GM23338 (cell line): ENCODE measurements around the gene TNFRSF8. TPM values are rescaled to one million over a fixed set of nuclear protein-coding genes. Genes with fewer than 3 reads are reported as not detected.

Source experiments
- ATAC-seq: fragments of 200-7000 bp; cut with Tn5 transposase; 3 replicates; pipeline ENCODE4 v1.9.1; 2020
- DNase-seq: peaks from one replicate; pipeline ENCODE4 v3.0.0-alpha.2; 2015; ENCODE audit warnings: low spot score
- H2AFZ ChIP-seq: fragments of 200-600 bp; sonication (generic); 2 replicates; pipeline ENCODE4 v1.8.0; 2016; ENCODE audit warnings: antibody characterized with exemption, mild to moderate bottlenecking, moderate library complexity
- H3F3A ChIP-seq: fragments of 200-600 bp; sonication (generic); replicated peaks from 2 replicates; pipeline ENCODE4 v1.8.0; 2017; ENCODE audit warnings: antibody characterized with exemption, mixed run types, low read depth
- H3K27ac ChIP-seq: fragments of 200-600 bp; sonication (generic); 2 replicates; pipeline ENCODE4 v1.6.1; 2016; ENCODE audit warnings: low read depth
- H3K27me3 ChIP-seq: fragments of 200-600 bp; sonication (generic); 2 replicates; pipeline ENCODE4 v1.8.0; 2016; ENCODE audit warnings: mild to moderate bottlenecking, mixed run types, moderate library complexity; ENCODE audit not compliant: insufficient read depth
- H3K36me3 ChIP-seq: fragments of 200-600 bp; sonication (generic); 2 replicates; pipeline ENCODE4 v1.8.0; 2016; ENCODE audit warnings: mild to moderate bottlenecking; ENCODE audit not compliant: insufficient read depth
- H3K4me1 ChIP-seq: fragments of 200-600 bp; sonication (generic); 2 replicates; pipeline ENCODE4 v1.8.0; 2016; ENCODE audit warnings: mild to moderate bottlenecking, moderate library complexity; ENCODE audit not compliant: insufficient read depth
- H3K4me2 ChIP-seq: fragments of 200-600 bp; sonication (generic); 2 replicates; pipeline ENCODE4 v1.7.1; 2017; ENCODE audit warnings: mixed run types
- H3K4me3 ChIP-seq: fragments of 200-600 bp; sonication (generic); 2 replicates; pipeline ENCODE4 v1.6.1; 2016; ENCODE audit warnings: mixed run types
- H3K79me2 ChIP-seq: fragments of 200-600 bp; sonication (generic); replicated peaks from 2 replicates; pipeline ENCODE4 v1.8.0; 2017; ENCODE audit warnings: mild to moderate bottlenecking; ENCODE audit not compliant: insufficient read depth
- H3K9me2 ChIP-seq: fragments of 200-600 bp; sonication (generic); 2 replicates; pipeline ENCODE4 v1.8.0; 2017; ENCODE audit not compliant: insufficient read depth
- H4K20me1 ChIP-seq: fragments of 200-600 bp; sonication (generic); replicated peaks from 2 replicates; pipeline ENCODE4 v1.8.0; 2017; ENCODE audit warnings: mild to moderate bottlenecking; ENCODE audit not compliant: insufficient read depth
- H3K27ac Mint-ChIP-seq: 2 replicates; pipeline ENCODE4 v1.8.0; 2020; ENCODE audit warnings: inconsistent platforms, mild to moderate bottlenecking, moderate library complexity, mixed read lengths
- H3K27me3 Mint-ChIP-seq: 3 replicates; pipeline ENCODE4 v1.8.0; 2022; ENCODE audit warnings: low read depth, mild to moderate bottlenecking, moderate library complexity, mixed read lengths, inconsistent platforms; ENCODE audit not compliant: insufficient read depth, poor library complexity
- H3K36me3 Mint-ChIP-seq: 3 replicates; pipeline ENCODE4 v1.8.0; 2021; ENCODE audit warnings: low read depth, mild to moderate bottlenecking, inconsistent platforms, moderate library complexity, mixed read lengths
- H3K4me1 Mint-ChIP-seq: 3 replicates; pipeline ENCODE4 v1.8.0; 2020; ENCODE audit warnings: mild to moderate bottlenecking, inconsistent platforms, mixed read lengths
- H3K4me3 Mint-ChIP-seq: 3 replicates; pipeline ENCODE4 v1.8.0; 2021; ENCODE audit warnings: moderate library complexity, mild to moderate bottlenecking, inconsistent platforms, mixed read lengths
- H3K9me3 Mint-ChIP-seq: 3 replicates; pipeline ENCODE4 v1.8.0; 2020; ENCODE audit warnings: moderate library complexity, mild to moderate bottlenecking, inconsistent platforms, mixed read lengths
- CTCF ChIP-seq, 2 experiments: fragments of 200-600 bp in 1 of 2; sonication (generic) in 1 of 2; conservative IDR thresholded peaks; 2 replicates each; pipeline versions ENCODE4 v1.5.1 to v1.6.1; 2016 to 2017; ENCODE audit warnings: antibody characterized with exemption in 2 of 2, low read depth in 2 of 2, mild to moderate bottlenecking in 2 of 2, moderate library complexity in 1 of 2
- ETS1 ChIP-seq: IDR thresholded peaks from 2 replicates; pipeline ENCODE4 v1.6.1; 2016; ENCODE audit warnings: antibody characterized with exemption
- JUNB ChIP-seq: IDR thresholded peaks from one replicate; pipeline ENCODE4 v1.6.1; 2016; ENCODE audit warnings: antibody characterized with exemption; ENCODE audit not compliant: unreplicated experiment
- NANOG ChIP-seq: IDR thresholded peaks from 2 replicates; pipeline ENCODE4 v1.6.1; 2016; ENCODE audit warnings: antibody characterized with exemption, borderline replicate concordance
- POLR2AphosphoS5 ChIP-seq: IDR thresholded peaks from 2 replicates; pipeline ENCODE4 v1.6.1; 2016; ENCODE audit warnings: antibody characterized with exemption, low read depth
- ZNF114 ChIP-seq: fragments of 250-450 bp; sonication (Bioruptor Pico); IDR thresholded peaks from 2 replicates; pipeline ENCODE4 v1.5.0; 2020; ENCODE audit warnings: mild to moderate bottlenecking, moderate library complexity
- ZNF331 ChIP-seq: fragments of 250-450 bp; sonication (Bioruptor Pico); IDR thresholded peaks from 2 replicates; pipeline ENCODE4 v1.5.0; 2020; ENCODE audit warnings: low read depth, mild to moderate bottlenecking, moderate library complexity
- polyA plus RNA-seq: library from polyadenylated mRNA; unstranded; fragments of >200 nt; fragmentation: Nextera tagmentation; extraction: Ambion mirVana; gene quantifications from 2 replicates; pipeline ENCODE4 v1.2.1, GENCODE V29; 2016
- total RNA-seq: library from RNA; depleted of rRNA; stranded (reverse); fragments of >200 nt; shearing (Covaris generic); gene quantifications from 2 replicates; pipeline ENCODE4 v1.2.3, GENCODE V29; 2014

TNFRSF8 gene
- total and polyA plus RNA-seq, 2 experiments from 2014 or later = 11.7 to 28.2 TPM

- Mint-ChIP-seq H3K27ac (no peak overlapping the region), H3K4me3 (no peak overlapping the region), H3K9me3 (no peaks in the 10 kb centered on the region), H3K27me3 (peaks cover 9% of the 10 kb centered on the region), H3K36me3 (peaks cover 7% of the 10 kb centered on the region; the same call in 1 of the 3 replicates), H3K4me1 (no peaks in the 10 kb centered on the region)
- H3K9me2 ChIP-seq = no peaks in the 10 kb centered on the region
- no peak for ATAC-seq
- DNase-seq = no peak
- H3K27me3 ChIP-seq = no peaks in the 10 kb centered on the region
- no peaks in the 10 kb centered on the region for H3K36me3 ChIP-seq
- H2AFZ ChIP-seq = no peak overlapping the region
- no peaks in the 10 kb centered on the region; the same call in 1 of the 2 replicates for H4K20me1 ChIP-seq
- TF ChIP-seq NANOG = no peak
- H3K4me2 ChIP-seq = no peak overlapping the region
- H3F3A ChIP-seq = no peaks in the 10 kb centered on the region; the same call in 1 of the 2 replicates
- no peaks in the 10 kb centered on the region for H3K79me2 ChIP-seq
- H3K27ac ChIP-seq = peak overlapping the region; percentile 32; the same call in 1 of the 2 replicates
- no peak overlapping the region for H3K4me3 ChIP-seq
- H3K4me1 ChIP-seq = no peaks in the 10 kb centered on the region
These were observed 28.7 kb upstream of the TNFRSF8 start for GRCh38 chr1:12034381-12034801.

- Histone ChIP-seq H3K36me3 (no peaks in the 10 kb centered on the region), H3K79me2 (no peaks in the 10 kb centered on the region), H3K4me3 (no peak overlapping the region), H3K4me2 (no peak overlapping the region), H3K27me3 (no peaks in the 10 kb centered on the region), H3F3A (no peaks in the 10 kb centered on the region; the same call in 1 of the 2 replicates), H3K27ac (no peak overlapping the region), H2AFZ (no peak overlapping the region), H3K4me1 (no peaks in the 10 kb centered on the region), H4K20me1 (no peaks in the 10 kb centered on the region; the same call in 1 of the 2 replicates), H3K9me2 (no peaks in the 10 kb centered on the region)
- H3K9me3 Mint-ChIP-seq = no peaks in the 10 kb centered on the region
- H3K36me3 Mint-ChIP-seq = peaks cover 7% of the 10 kb centered on the region; the same call in 1 of the 3 replicates
- H3K27ac Mint-ChIP-seq = no peak overlapping the region
- TF ChIP-seq ZNF114 (CRISPR knock-in tag) = no peak
- no peak for TF ChIP-seq ETS1
- no peak for TF ChIP-seq ZNF331 (CRISPR knock-in tag)
- TF ChIP-seq NANOG = no peak
- no peak for TF ChIP-seq CTCF (conservative IDR thresholded peaks at IDR 0.05; ENCODE audit: low read depth in 2 of 2)
- no peak for TF ChIP-seq JUNB
- no peak for TF ChIP-seq POLR2AphosphoS5
- ATAC-seq (no peak), DNase-seq (no peak)
- H3K4me3 Mint-ChIP-seq = no peak overlapping the region
- peaks cover 11% of the 10 kb centered on the region for H3K27me3 Mint-ChIP-seq
- H3K4me1 Mint-ChIP-seq = no peaks in the 10 kb centered on the region
These were observed 27.8 kb upstream of the TNFRSF8 start for GRCh38 chr1:12035312-12035711.
